OCI-LY7 (cell line): Measurements from ENCODE around the gene MRPL12. TPM values are rescaled to one million over a fixed set of nuclear protein-coding genes. Genes with fewer than 3 reads are reported as not detected.

Source experiments
- BruUV-seq: library from RNA; stranded (reverse); fragments of 400-500 nt; replicated peaks from 2 replicates; lab custom pipeline; 2021; lab: Mats Ljungman, UMichigan
- CTCF ChIA-PET: fragments of 300-600 bp; sonication (Branson Sonifier 250); formaldehyde crosslinking; loops from one replicate; lab custom pipeline; 2022; ENCODE audit warnings: antibody characterized with exemption; ENCODE audit not compliant: unreplicated experiment; lab: Charles Lee
- POLR2A ChIA-PET: fragments of 300-600 bp; sonication (Branson Sonifier 250); formaldehyde crosslinking; loops from one replicate; lab custom pipeline; 2022; ENCODE audit warnings: antibody characterized with exemption; lab: Charles Lee
- DNase-seq: peaks from one replicate; pipeline ENCODE4 v3.0.0-alpha.2; 2015; ENCODE audit warnings: low spot score
- H2AFZ ChIP-seq: fragments of 200-600 bp; sonication (generic), shearing (Covaris generic); 2 replicates; pipeline ENCODE4 v1.6.1; 2014; ENCODE audit warnings: mild to moderate bottlenecking, antibody characterized with exemption, low read length, moderate library complexity
- H3K27ac ChIP-seq: fragments of 200-600 bp; sonication (generic); 2 replicates; pipeline ENCODE4 v1.5.1; 2014; ENCODE audit warnings: mixed run types, low read depth, mild to moderate bottlenecking, moderate library complexity, low read length, inconsistent platforms; ENCODE audit not compliant: poor library complexity, severe bottlenecking
- H3K36me3 ChIP-seq: fragments of 200-600 bp; sonication (generic); 2 replicates; pipeline ENCODE4 v1.6.1; 2014; ENCODE audit warnings: mild to moderate bottlenecking, antibody characterized with exemption, low read length, moderate library complexity, mixed read lengths; ENCODE audit not compliant: insufficient read depth
- H3K4me1 ChIP-seq: fragments of 200-600 bp; sonication (generic); 2 replicates; pipeline ENCODE4 v1.5.1; 2014; ENCODE audit warnings: mild to moderate bottlenecking, low read length; ENCODE audit not compliant: insufficient read depth, poor library complexity, severe bottlenecking
- H3K4me2 ChIP-seq: fragments of 200-600 bp; sonication (generic); 2 replicates; pipeline ENCODE4 v1.6.1; 2014; ENCODE audit warnings: mild to moderate bottlenecking, low read length
- H3K4me3 ChIP-seq: fragments of 200-600 bp; sonication (generic); 2 replicates; pipeline ENCODE4 v1.5.1; 2014; ENCODE audit warnings: mild to moderate bottlenecking, low read depth, low read length; ENCODE audit not compliant: poor library complexity, severe bottlenecking
- H3K79me2 ChIP-seq: fragments of 200-600 bp; sonication (generic); 2 replicates; pipeline ENCODE4 v1.6.1; 2016; ENCODE audit warnings: low read depth, mild to moderate bottlenecking, low read length, moderate library complexity, mixed read lengths; ENCODE audit not compliant: insufficient read depth
- H3K9me2 ChIP-seq: fragments of 200-600 bp; sonication (generic); 2 replicates; pipeline ENCODE4 v1.6.1; 2016; ENCODE audit warnings: mild to moderate bottlenecking, low read length, mixed read lengths; ENCODE audit not compliant: insufficient read depth
- H3K9me3 ChIP-seq: fragments of 200-600 bp; sonication (generic); 2 replicates; pipeline ENCODE4 v1.6.1; 2014; ENCODE audit warnings: mild to moderate bottlenecking, mixed run types, low read length, mixed read lengths
- H4K20me1 ChIP-seq: fragments of 200-600 bp; sonication (generic); 2 replicates; pipeline ENCODE4 v1.6.1; 2014; ENCODE audit warnings: mild to moderate bottlenecking, antibody characterized with exemption, low read length, moderate library complexity, mixed read lengths; ENCODE audit not compliant: insufficient read depth
- EZH2phosphoT487 ChIP-seq: fragments of 200-600 bp; sonication (generic); IDR thresholded peaks from 2 replicates; pipeline ENCODE4 v1.6.1; 2018; ENCODE audit warnings: low read depth, borderline replicate concordance, mild to moderate bottlenecking, mixed run types, antibody characterized with exemption, low read length, moderate library complexity, mixed read lengths
- intact Hi-C: fragments of 100-400 bp; cut with micrococcal nuclease; formaldehyde crosslinking; loops from one replicate; pipeline ENCODE4 v1.10.0; 2022; ENCODE audit not compliant: unreplicated experiment
- total RNA-seq, 2 experiments: library from RNA; depleted of rRNA in 1 of 2; stranded (reverse); fragments of >200 nt in 1 of 2; shearing (Covaris generic) in 1 of 2; gene quantifications; 2 replicates each; pipeline ENCODE4 v1.2.3, GENCODE V29; 2014 to 2022
- TF ChIP-seq, protein P1 (sequence below): fragments of 200-600 bp; sonication (generic); conservative IDR thresholded peaks from 2 replicates; pipeline ENCODE4 v1.5.1; 2014; ENCODE audit warnings: mild to moderate bottlenecking, antibody characterized with exemption, low read length, moderate library complexity, mixed read lengths

Gene MRPL12
- total RNA-seq, 2 experiments from 2014 or later = 67.2 to 189 TPM

DNA sequence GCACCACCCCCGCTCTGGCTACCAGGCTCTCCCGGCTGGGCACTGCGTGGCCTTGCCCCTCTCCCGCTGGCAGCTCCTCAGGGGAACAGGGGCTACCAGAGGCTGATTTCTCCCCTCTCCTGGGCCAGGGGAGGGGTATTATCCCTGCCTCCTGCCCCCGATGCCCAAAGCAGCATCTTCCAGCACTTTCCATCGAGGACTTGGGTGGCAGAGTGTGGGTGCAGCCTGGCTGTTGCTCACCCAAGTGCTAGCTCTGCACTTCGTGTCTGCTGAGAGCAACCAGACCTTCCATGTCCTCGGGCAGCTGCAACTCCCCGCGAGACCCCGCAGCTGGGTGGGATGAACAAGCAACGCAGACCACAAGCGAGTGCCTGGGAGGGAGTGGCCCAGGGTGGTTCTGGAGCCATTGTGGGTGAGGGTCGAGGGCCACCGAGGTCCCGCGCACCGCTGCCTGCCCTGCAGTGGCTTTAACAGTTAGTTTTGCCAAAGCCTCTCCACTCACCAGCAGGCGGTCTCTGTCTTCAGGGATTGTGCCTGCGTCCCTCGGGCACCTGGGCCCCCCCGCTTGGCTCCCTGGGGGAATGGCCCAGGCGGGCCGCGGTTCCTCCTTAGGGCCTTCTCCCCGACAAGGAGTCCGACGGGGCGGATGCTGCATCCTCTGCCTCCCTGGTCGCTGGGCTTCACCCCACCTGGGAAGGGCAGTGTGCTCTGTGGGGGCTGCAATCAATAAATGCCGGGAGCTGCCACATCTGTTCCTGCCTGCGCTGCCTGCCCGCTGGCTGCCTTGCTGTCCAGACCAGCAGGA is 17.3 kb downstream of the MRPL12 start:
- Histone ChIP-seq H4K20me1 (no peaks in the 10 kb centered on the region), H3K4me1 (peaks cover 7% of the 10 kb centered on the region), H3K79me2 (no peaks in the 10 kb centered on the region), H3K4me2 (no peak overlapping the region), H3K27ac (no peak overlapping the region), H3K9me2 (no peaks in the 10 kb centered on the region), H3K9me3 (no peaks in the 10 kb centered on the region), H2AFZ (no peak overlapping the region), H3K4me3 (no peak overlapping the region), H3K36me3 (peaks cover 27% of the 10 kb centered on the region)
- ChIA-PET CTCF (no interaction called here), POLR2A (interaction anchor here (0.6 to 0.7 kb wide), 2 partner anchors 85 to 87 kb away, joined by 3 to 5 read pairs; no protein-coding TSS in a partner anchor)
- DNase-seq = no peak
- intact Hi-C loops = no loop called here
- BruUV-seq = TSS peak; percentile 34
- TF ChIP-seq, protein P1, sequence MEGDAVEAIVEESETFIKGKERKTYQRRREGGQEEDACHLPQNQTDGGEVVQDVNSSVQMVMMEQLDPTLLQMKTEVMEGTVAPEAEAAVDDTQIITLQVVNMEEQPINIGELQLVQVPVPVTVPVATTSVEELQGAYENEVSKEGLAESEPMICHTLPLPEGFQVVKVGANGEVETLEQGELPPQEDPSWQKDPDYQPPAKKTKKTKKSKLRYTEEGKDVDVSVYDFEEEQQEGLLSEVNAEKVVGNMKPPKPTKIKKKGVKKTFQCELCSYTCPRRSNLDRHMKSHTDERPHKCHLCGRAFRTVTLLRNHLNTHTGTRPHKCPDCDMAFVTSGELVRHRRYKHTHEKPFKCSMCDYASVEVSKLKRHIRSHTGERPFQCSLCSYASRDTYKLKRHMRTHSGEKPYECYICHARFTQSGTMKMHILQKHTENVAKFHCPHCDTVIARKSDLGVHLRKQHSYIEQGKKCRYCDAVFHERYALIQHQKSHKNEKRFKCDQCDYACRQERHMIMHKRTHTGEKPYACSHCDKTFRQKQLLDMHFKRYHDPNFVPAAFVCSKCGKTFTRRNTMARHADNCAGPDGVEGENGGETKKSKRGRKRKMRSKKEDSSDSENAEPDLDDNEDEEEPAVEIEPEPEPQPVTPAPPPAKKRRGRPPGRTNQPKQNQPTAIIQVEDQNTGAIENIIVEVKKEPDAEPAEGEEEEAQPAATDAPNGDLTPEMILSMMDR = no peak
- TF ChIP-seq EZH2phosphoT487 = no peak

GRCh38 chr17:81722184-81723120 is 19.3 kb downstream of the MRPL12 start:
- TF ChIP-seq, protein P1 = no peak
- TF ChIP-seq EZH2phosphoT487 = no peak
- H3K4me3 ChIP-seq = no peak overlapping the region
- no peak for DNase-seq
- no peaks in the 10 kb centered on the region for H4K20me1 ChIP-seq
- no TSS peak for BruUV-seq
- ChIA-PET POLR2A (interaction anchor here (0.7 kb wide), 1 partner anchor 21 kb away, joined by 3 read pairs; no protein-coding TSS in a partner anchor), CTCF (no interaction called here)
- intact Hi-C loops = no loop called here
- peaks cover 18% of the 10 kb centered on the region for H3K36me3 ChIP-seq
- peaks cover 7% of the 10 kb centered on the region for H3K4me1 ChIP-seq
- no peaks in the 10 kb centered on the region for H3K9me3 ChIP-seq
- H3K4me2 ChIP-seq = no peak overlapping the region
- no peaks in the 10 kb centered on the region for H3K79me2 ChIP-seq
- H3K27ac ChIP-seq = no peak overlapping the region
- H2AFZ ChIP-seq = no peak overlapping the region
- no peaks in the 10 kb centered on the region for H3K9me2 ChIP-seq
